ENCODE results near the gene AVPI1. TPM values are rescaled to one million over a fixed set of nuclear protein-coding genes. Genes with fewer than 3 reads are reported as not detected.

The AVPI1 gene
- total RNA-seq, 1 donor, result 101 TPM

DNA sequence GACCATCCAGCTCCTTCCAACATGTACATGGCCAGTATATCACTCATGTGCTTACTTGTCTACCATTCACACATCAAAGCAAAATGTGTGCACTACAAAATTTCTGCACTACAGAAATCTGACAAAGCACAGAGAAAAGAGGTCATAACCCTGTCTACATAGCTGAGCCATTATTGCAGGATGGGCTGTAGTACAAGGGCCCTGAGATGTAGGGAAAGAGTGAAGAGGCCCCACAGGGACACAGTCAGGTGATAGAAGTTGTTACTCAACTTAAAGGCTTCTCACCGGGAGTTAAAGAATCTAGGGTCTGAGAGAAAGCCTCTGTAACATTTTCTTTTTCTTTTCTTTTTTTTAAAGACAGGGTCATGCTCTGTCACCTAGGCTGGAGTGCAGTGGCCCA, 17.5 kb downstream of the AVPI1 start:
- TF ChIP-seq, protein P1, sequence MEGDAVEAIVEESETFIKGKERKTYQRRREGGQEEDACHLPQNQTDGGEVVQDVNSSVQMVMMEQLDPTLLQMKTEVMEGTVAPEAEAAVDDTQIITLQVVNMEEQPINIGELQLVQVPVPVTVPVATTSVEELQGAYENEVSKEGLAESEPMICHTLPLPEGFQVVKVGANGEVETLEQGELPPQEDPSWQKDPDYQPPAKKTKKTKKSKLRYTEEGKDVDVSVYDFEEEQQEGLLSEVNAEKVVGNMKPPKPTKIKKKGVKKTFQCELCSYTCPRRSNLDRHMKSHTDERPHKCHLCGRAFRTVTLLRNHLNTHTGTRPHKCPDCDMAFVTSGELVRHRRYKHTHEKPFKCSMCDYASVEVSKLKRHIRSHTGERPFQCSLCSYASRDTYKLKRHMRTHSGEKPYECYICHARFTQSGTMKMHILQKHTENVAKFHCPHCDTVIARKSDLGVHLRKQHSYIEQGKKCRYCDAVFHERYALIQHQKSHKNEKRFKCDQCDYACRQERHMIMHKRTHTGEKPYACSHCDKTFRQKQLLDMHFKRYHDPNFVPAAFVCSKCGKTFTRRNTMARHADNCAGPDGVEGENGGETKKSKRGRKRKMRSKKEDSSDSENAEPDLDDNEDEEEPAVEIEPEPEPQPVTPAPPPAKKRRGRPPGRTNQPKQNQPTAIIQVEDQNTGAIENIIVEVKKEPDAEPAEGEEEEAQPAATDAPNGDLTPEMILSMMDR (IDR thresholded peaks at IDR 0.05; ENCODE audit: extremely low read depth, low read depth, low read length), result no peak
- no peaks in the 10 kb centered on the region for H3K4me1 ChIP-seq (ENCODE audit: insufficient read depth, low read length)

DNA sequence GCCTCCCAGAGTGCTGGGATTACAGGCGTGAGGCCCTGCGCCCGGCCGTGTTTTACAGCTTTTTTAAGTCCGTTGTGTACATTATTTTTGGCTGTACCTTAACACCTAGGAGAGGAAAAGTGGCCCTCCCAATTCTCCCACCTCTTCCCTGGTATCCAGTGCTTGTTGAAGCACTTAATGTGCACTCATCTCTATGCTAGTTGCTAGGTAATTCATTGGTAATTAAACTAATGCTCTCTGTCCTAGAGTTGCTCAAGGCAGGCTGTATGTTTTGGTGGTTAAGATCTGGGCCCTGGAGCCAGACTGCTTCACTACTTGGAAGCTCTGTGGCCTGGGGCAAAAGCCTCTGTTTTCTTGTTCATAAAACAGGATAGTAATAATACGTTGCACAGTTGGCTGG, 19.6 kb downstream of the AVPI1 start:
- Histone ChIP-seq H3K79me2 (ENCODE audit: insufficient read depth, low read length) (no peaks in the 10 kb centered on the region), H4K20me1 (ENCODE audit: insufficient read depth, low read length) (no peaks in the 10 kb centered on the region), H3K4me2 (ENCODE audit: insufficient read depth, low read length) (no peak overlapping the region), H2AFZ (ENCODE audit: low read length) (no peak overlapping the region), H3K36me3 (ENCODE audit: insufficient read depth, low read length) (peaks cover 72% of the 10 kb centered on the region), H3K4me3 (ENCODE audit: insufficient read depth, low read length) (no peak overlapping the region), H3K27ac (ENCODE audit: low read depth, low read length) (no peak overlapping the region), H3K9me3 (ENCODE audit: low read depth, low read length) (no peaks in the 10 kb centered on the region), H3K27me3 (ENCODE audit: insufficient read depth, low read length) (no peaks in the 10 kb centered on the region), H3K4me1 (ENCODE audit: insufficient read depth, low read length) (no peaks in the 10 kb centered on the region)
- no peak for DNase-seq (ENCODE audit: insufficient read length, low spot score, missing footprints)
- TF ChIP-seq, protein P1 (IDR thresholded peaks at IDR 0.05; ENCODE audit: extremely low read depth, low read depth, low read length), result no peak

More for the DNA sequence above, 17.5 kb downstream of the AVPI1 start:
- H3K9me3 ChIP-seq (ENCODE audit: low read depth, low read length), result no peaks in the 10 kb centered on the region
- H3K4me3 ChIP-seq (ENCODE audit: insufficient read depth, low read length), result no peak overlapping the region
- no peak for DNase-seq (ENCODE audit: insufficient read length, low spot score, missing footprints)
- H3K27me3 ChIP-seq (ENCODE audit: insufficient read depth, low read length), result no peaks in the 10 kb centered on the region
- H3K27ac ChIP-seq (ENCODE audit: low read depth, low read length), result no peak overlapping the region
- H2AFZ ChIP-seq (ENCODE audit: low read length), result no peak overlapping the region
- H3K79me2 ChIP-seq (ENCODE audit: insufficient read depth, low read length), result no peaks in the 10 kb centered on the region
- no peak overlapping the region for H3K4me2 ChIP-seq (ENCODE audit: insufficient read depth, low read length)
- H3K36me3 ChIP-seq (ENCODE audit: insufficient read depth, low read length), result peaks cover 71% of the 10 kb centered on the region
- peaks cover under 1% of the 10 kb centered on the region for H4K20me1 ChIP-seq (ENCODE audit: insufficient read depth, low read length)

DNA sequence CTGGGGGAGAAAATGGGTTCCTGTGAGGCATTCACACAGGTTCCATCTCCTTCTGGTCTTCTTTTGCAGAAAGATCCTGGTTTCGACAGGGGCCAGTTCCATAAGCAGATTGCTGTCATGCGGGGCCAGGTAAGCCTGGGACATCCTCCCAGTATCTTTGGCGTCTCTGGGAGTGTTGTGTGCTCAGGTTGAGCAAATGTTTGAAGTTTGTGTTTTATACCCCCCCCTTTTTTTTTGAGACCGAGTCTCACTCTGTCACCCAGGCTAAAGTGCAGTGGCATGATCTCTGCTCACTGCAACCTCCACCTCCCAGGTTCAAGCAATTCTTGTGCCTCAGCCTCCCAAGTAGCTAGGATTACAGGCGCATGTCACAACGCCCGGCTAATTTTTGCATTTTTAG, 20.0 kb downstream of the AVPI1 start:
- Histone ChIP-seq H2AFZ (ENCODE audit: low read length) (no peak overlapping the region), H3K79me2 (ENCODE audit: insufficient read depth, low read length) (no peaks in the 10 kb centered on the region)
- TF ChIP-seq, protein P1 (IDR thresholded peaks at IDR 0.05; ENCODE audit: extremely low read depth, low read depth, low read length), result no peak

DNA sequence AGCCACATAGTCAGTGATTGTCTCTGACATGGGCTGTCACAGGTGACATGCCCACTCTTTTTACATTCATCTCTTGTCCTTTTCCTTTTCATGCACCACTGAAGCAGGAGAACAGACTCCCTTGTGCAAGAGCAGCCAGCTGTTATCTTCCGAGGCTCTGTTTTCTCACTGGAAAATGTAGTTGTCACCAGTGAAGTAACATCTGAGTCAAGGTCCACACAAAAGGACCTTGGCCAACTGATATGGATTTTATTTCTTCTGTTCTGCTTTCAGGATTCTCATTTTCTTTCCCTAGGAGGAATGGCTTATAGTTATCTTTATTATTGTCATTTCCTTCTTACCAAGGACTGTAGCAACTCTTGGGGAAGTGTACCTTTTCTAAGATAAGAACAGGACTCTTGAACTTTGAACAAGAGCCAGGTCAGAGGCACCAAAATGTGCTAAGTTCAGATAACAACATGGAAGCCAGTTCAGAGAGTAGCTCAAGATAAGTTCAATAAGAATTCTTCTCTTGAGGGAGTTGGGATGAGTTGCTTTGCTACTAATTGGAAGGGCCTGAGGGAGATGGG, 22.7 kb downstream of the AVPI1 start:
- Histone ChIP-seq H2AFZ (ENCODE audit: low read length) (no peak overlapping the region), H3K79me2 (ENCODE audit: insufficient read depth, low read length) (peaks cover 4% of the 10 kb centered on the region), H3K27me3 (ENCODE audit: insufficient read depth, low read length) (no peaks in the 10 kb centered on the region), H3K4me1 (ENCODE audit: insufficient read depth, low read length) (peaks cover 4% of the 10 kb centered on the region), H3K9me3 (ENCODE audit: low read depth, low read length) (no peaks in the 10 kb centered on the region), H4K20me1 (ENCODE audit: insufficient read depth, low read length) (no peaks in the 10 kb centered on the region), H3K36me3 (ENCODE audit: insufficient read depth, low read length) (peaks cover 61% of the 10 kb centered on the region), H3K4me2 (ENCODE audit: insufficient read depth, low read length) (no peak overlapping the region), H3K27ac (ENCODE audit: low read depth, low read length) (no peak overlapping the region), H3K4me3 (ENCODE audit: insufficient read depth, low read length) (no peak overlapping the region)
- DNase-seq (ENCODE audit: insufficient read length, low spot score, missing footprints), result no peak
- TF ChIP-seq, protein P1 (IDR thresholded peaks at IDR 0.05; ENCODE audit: extremely low read depth, low read depth, low read length), result no peak

More for the DNA sequence above, 20.0 kb downstream of the AVPI1 start:
- H4K20me1 ChIP-seq (ENCODE audit: insufficient read depth, low read length), result no peaks in the 10 kb centered on the region
- no peaks in the 10 kb centered on the region for H3K27me3 ChIP-seq (ENCODE audit: insufficient read depth, low read length)
- H3K9me3 ChIP-seq (ENCODE audit: low read depth, low read length), result no peaks in the 10 kb centered on the region
- no peak overlapping the region for H3K27ac ChIP-seq (ENCODE audit: low read depth, low read length)
- H3K4me2 ChIP-seq (ENCODE audit: insufficient read depth, low read length), result no peak overlapping the region
- H3K36me3 ChIP-seq (ENCODE audit: insufficient read depth, low read length), result peaks cover 72% of the 10 kb centered on the region
- no peak for DNase-seq (ENCODE audit: insufficient read length, low spot score, missing footprints)
- H3K4me3 ChIP-seq (ENCODE audit: insufficient read depth, low read length), result no peak overlapping the region
- no peaks in the 10 kb centered on the region for H3K4me1 ChIP-seq (ENCODE audit: insufficient read depth, low read length)

All from osteoblast (primary cell).